Vagina (tissue), 2 donors: ENCODE results near the gene B4GALT5. TPM values are rescaled to one million over a fixed set of nuclear protein-coding genes. Genes with fewer than 3 reads are reported as not detected.
A peak's percentile ranks its signal among the peaks of the same experiment; 100 is the strongest.
"Not testable (repeated sequence)": the region's sequence is repeated elsewhere in the genome, so short reads cannot be mapped to it uniquely, and the experiment has no call there.

ENCODE experiments used
- DNase-seq, 2 donors: peaks; one replicate each; pipeline ENCODE4 v3.0.0-alpha.2; 2017; ENCODE audit errors: extremely low spot score in 2 of 2
- H3K27ac ChIP-seq: fragments of 200-600 bp; sonication (generic); one replicate; pipeline ENCODE4 v1.5.1; 2019
- H3K27me3 ChIP-seq: fragments of 200-600 bp; sonication (generic); one replicate; pipeline ENCODE4 v1.5.1; 2019
- H3K36me3 ChIP-seq, 2 donors: fragments of 200-600 bp; sonication (generic); one replicate each; pipeline ENCODE4 v1.5.1; 2017 to 2019
- H3K4me1 ChIP-seq: fragments of 200-600 bp; sonication (generic); one replicate; pipeline ENCODE4 v1.5.1; 2019
- H3K4me3 ChIP-seq, 2 donors: fragments of 200-600 bp; sonication (generic); 1 replicate in 1 of 2; 2 replicates in 1 of 2; pipeline ENCODE4 v1.5.1; 2016 to 2019
- H3K9me3 ChIP-seq: fragments of 200-600 bp; sonication (generic); one replicate; pipeline ENCODE4 v1.5.1; 2019
- POLR2A ChIP-seq, 2 donors: fragments of 450-650 bp; IDR thresholded peaks; one replicate each; pipeline ENCODE4 v1.6.1; 2017; ENCODE audit warnings: antibody characterized with exemption in 2 of 2, mild to moderate bottlenecking in 2 of 2, moderate library complexity in 2 of 2
- POLR2AphosphoS5 ChIP-seq, 2 donors: sonication (generic); formaldehyde crosslinking; IDR thresholded peaks; one replicate each; pipeline ENCODE4 v1.9.0; 2017; ENCODE audit warnings: antibody characterized with exemption in 2 of 2, mild to moderate bottlenecking in 2 of 2, low read depth in 1 of 2; ENCODE audit not compliant: insufficient read depth in 1 of 2
- intact Hi-C: fragments of 100-400 bp; cut with DNase I; formaldehyde crosslinking; loops from one replicate; pipeline ENCODE4 v1.15.1; 2023
- total RNA-seq: library from RNA; depleted of rRNA; stranded (reverse); fragments of >200 nt; gene quantifications from one replicate; pipeline ENCODE4 v1.2.3, GENCODE V29; 2016
- TF ChIP-seq, protein P1 (sequence below), 3 experiments: fragments of 450-650 bp in 2 of 3; fragments of 200-600 bp in 1 of 3; sonication (generic) in 1 of 3; IDR thresholded peaks; one replicate each; pipeline ENCODE4 v1.5.1; 2017 to 2019; ENCODE audit warnings: antibody characterized with exemption in 3 of 3, mild to moderate bottlenecking in 2 of 3, moderate library complexity in 2 of 3

The B4GALT5 gene
- total RNA-seq, 1 donor from 2014 or later, result 17.9 TPM

DNA sequence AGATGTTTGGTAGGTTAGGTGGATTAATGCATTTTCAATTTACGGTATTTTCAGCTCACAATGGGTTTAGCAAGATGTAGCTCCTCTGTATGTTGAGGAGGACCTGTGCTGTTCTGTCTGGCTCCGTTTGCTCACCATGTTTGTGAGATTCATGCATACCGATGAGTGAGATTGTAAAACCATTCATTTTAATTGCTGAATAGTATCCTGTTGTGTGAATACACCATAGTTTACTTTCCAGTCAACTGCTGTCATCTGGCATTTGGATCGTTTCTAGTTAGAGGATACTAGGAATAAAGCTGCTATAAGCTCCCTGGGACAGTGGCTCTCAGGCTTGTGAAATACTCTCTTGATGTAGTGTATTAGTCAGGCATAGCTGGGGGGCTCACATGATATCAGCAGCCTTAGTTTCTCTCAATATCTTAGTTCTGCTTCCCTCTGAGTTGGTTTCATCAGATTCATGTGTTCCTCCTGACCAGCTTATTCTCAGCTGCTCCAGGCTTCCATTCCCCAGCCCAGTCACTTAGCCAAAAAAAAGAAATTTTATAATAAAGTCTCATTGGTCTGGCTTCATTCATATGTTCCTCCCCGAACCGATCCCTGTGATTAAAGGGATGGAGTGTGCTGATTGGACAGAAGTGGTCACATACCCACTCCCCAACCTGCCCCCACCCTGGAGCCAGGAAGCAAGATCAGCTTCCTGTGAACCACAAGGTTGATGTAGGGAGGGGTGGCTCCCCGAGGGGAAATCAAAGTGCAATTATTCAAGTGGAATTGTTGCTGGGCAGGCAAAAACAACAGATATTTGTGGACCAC is 10.9 kb upstream of the B4GALT5 start:
- no peak for DNase-seq
- Histone ChIP-seq H3K27me3 (no peaks in the 10 kb centered on the region), H3K4me1 (no peaks in the 10 kb centered on the region), H3K4me3 (no peak overlapping the region), H3K9me3 (no peaks in the 10 kb centered on the region), H3K36me3 (no peaks in the 10 kb centered on the region), H3K27ac (peak overlapping the region; percentile 26)
- intact Hi-C loops, result no loop called here
- TF ChIP-seq POLR2AphosphoS5 (IDR thresholded peaks at IDR 0.05; ENCODE audit: insufficient read depth in 1 of 2, low read depth in 1 of 2), result peak in 1 of 2 donors; percentile 45
- TF ChIP-seq, protein P1, sequence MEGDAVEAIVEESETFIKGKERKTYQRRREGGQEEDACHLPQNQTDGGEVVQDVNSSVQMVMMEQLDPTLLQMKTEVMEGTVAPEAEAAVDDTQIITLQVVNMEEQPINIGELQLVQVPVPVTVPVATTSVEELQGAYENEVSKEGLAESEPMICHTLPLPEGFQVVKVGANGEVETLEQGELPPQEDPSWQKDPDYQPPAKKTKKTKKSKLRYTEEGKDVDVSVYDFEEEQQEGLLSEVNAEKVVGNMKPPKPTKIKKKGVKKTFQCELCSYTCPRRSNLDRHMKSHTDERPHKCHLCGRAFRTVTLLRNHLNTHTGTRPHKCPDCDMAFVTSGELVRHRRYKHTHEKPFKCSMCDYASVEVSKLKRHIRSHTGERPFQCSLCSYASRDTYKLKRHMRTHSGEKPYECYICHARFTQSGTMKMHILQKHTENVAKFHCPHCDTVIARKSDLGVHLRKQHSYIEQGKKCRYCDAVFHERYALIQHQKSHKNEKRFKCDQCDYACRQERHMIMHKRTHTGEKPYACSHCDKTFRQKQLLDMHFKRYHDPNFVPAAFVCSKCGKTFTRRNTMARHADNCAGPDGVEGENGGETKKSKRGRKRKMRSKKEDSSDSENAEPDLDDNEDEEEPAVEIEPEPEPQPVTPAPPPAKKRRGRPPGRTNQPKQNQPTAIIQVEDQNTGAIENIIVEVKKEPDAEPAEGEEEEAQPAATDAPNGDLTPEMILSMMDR (IDR thresholded peaks at IDR 0.05), result no peak

DNA sequence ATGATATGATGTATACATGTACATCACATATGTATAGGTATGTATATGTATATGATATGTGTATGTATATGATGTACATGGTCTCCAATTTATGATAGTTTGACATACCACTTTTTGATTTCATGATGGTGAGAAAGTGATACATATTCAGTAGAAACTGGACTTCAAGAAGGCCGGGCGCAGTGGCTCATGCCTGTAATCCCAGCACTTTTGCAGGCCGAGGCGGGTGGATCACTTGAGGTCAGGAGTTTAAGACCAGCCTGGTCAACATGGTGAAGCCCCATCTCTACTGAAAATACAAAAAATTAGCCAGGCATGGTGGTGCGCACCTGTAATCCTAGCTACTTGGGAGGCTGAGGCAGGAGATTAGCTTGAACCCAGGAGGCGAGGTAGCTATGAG is 10.1 kb upstream of the B4GALT5 start:
- DNase-seq, H3K4me3 ChIP-seq, H3K36me3 ChIP-seq, H3K4me1 ChIP-seq, H3K27me3 ChIP-seq, H3K9me3 ChIP-seq, H3K27ac ChIP-seq, intact Hi-C loops: not testable (repeated sequence)

DNA sequence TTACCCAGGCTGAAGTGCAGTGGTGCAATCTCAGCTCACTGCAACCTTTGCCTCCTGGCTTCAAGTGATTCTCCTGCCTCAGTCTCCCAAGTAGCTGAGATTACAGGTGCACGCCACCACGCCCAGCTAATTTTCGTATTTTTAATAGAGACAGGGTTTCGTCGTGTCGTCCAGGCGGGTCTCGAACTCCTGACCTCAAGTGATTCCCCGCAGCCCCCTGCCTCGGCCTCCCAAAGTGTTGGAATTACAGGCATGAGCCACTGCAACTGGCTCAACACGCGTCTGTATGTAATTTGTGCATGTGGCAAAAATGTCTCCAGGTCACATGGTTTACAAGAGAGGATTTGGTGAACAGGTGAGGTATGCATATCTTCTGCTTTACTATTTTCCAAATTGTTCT is 7.6 kb upstream of the B4GALT5 start:
- H3K27ac ChIP-seq, H3K4me3 ChIP-seq, DNase-seq, H3K4me1 ChIP-seq, H3K36me3 ChIP-seq, H3K27me3 ChIP-seq, H3K9me3 ChIP-seq, intact Hi-C loops: not testable (repeated sequence)

DNA sequence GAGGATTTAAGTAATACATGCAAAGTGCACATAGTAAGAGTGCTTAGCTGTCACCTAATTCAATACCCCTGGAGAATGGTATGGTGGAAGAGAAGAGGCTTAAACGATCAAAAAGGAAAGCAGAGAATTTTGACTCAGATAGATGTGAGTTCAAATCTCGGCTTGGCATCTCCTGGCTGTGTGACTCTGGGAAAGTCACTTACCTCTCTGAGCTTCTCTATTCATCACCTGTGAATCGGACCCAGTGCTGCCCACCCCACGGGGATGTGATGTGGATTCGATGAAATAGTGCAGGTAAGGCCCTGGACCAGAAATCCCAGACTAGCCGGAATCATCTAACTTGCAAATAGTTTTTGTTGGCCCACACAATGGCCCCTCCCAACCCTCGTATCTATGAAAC is 1.8 kb upstream of the B4GALT5 start:
- TF ChIP-seq, protein P1 (IDR thresholded peaks at IDR 0.05), result no peak
- H3K36me3 ChIP-seq, result no peaks in the 10 kb centered on the region
- no peak for DNase-seq
- H3K27ac ChIP-seq, result no peak overlapping the region
- H3K4me1 ChIP-seq, result peaks cover 31% of the 10 kb centered on the region
- H3K4me3 ChIP-seq, result no peak overlapping the region
- intact Hi-C loops, result no loop called here
- no peaks in the 10 kb centered on the region for H3K9me3 ChIP-seq
- H3K27me3 ChIP-seq, result no peaks in the 10 kb centered on the region

DNA sequence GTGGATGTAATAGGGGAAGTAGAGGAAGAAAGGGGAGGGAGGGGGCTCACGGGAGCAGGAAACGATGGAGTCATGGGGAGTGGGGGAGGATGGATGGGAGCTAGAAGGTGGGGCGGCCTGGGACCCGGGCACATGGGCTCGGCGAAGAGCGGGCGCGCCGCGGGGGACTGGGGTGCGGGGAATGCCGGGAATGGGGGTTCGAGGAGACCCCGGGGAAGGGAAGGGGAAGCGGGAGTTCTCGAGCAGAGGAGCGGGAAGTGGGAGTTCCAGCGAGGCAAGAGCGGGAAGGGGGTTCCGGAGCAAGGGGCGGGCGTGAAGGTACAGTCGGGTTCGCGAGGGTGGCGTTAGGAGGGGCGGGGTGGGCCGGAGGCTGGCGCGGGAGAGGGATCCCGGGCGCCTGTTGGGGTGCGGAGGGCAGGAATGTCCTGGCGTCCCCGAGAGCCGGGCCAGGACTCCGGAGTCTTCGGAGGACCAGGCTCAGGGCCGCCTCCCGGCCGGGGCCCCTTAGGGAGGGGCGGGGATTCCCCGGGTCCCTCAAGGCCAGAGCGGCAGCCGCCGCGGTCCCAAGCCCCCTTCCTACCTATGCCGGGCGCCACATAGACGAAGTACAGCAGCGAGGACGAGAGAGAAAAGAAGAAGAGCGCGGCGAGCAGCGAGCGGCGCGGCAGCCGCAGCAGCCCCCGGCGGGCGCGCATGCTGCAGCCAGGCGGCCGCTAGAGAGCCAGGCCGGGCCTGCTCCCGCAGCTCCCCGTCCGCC is 504 bp downstream of the B4GALT5 start:
- Histone ChIP-seq H3K27me3 (no peaks in the 10 kb centered on the region), H3K36me3 (no peaks in the 10 kb centered on the region), H3K4me1 (peaks cover 45% of the 10 kb centered on the region), H3K4me3 (peak overlapping the region; percentile 95), H3K27ac (peak overlapping the region; percentile 90), H3K9me3 (no peaks in the 10 kb centered on the region)
- no peak for TF ChIP-seq POLR2AphosphoS5 (IDR thresholded peaks at IDR 0.05; ENCODE audit: insufficient read depth in 1 of 2, low read depth in 1 of 2)
- TF ChIP-seq, protein P1 (IDR thresholded peaks at IDR 0.05), result no peak
- no peak for TF ChIP-seq POLR2A (IDR thresholded peaks at IDR 0.05)
- intact Hi-C loops, result loop anchor here (5.0 kb wide), 1 partner anchor 101 kb away; no protein-coding TSS in a partner anchor
- no peak for DNase-seq

DNA sequence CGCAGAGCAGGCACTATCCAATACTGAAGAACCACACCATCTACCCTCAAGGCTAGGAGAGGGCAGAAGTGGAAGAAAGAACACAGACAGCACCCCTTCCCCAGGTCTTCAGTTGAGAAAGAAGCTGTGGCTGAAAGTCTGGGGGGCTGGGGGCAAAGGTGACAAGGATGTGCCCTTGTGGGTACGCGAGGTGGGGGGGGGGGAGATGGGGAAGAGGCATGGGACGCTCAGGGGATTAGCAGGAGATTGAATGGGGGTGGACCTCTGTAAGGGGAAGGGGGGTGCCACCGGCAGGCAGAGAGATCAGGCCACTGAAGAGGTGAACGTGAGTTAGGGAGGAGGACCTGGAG is 1.1 kb downstream of the B4GALT5 start:
- no peaks in the 10 kb centered on the region for H3K36me3 ChIP-seq
- peak overlapping the region; percentile 95 for H3K4me3 ChIP-seq
- no peak for TF ChIP-seq POLR2AphosphoS5 (IDR thresholded peaks at IDR 0.05; ENCODE audit: insufficient read depth in 1 of 2, low read depth in 1 of 2)
- TF ChIP-seq POLR2A (IDR thresholded peaks at IDR 0.05), result no peak
- TF ChIP-seq, protein P1 (IDR thresholded peaks at IDR 0.05), result no peak
- H3K4me1 ChIP-seq, result peaks cover 45% of the 10 kb centered on the region
- H3K9me3 ChIP-seq, result no peaks in the 10 kb centered on the region
- no peaks in the 10 kb centered on the region for H3K27me3 ChIP-seq
- peak overlapping the region; percentile 90 for H3K27ac ChIP-seq
- intact Hi-C loops, result loop anchor here (5.0 kb wide), 1 partner anchor 100 kb away; no protein-coding TSS in a partner anchor
- no peak for DNase-seq
